ENCODE data around the gene NEBL.

The NEBL gene

DNA sequence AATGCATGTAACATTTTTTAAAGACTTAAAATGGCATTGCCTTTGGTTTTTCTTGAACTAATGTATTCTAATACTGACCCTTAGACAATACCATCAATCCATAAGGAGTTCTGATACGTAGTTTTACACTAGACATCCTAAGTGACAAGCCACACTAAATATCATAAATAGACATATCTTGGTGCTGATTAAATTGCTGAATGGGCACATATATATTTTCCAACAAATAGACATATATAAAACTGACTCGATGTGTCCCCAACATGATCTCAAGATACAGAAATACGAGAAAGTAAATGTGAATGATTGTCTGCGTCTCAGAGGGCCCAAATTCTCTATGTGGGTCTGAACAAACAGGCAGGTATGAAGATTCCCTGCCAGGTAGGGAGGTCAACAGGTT is 99.8 kb downstream of the NEBL start:
- TF ChIP-seq, protein P1, sequence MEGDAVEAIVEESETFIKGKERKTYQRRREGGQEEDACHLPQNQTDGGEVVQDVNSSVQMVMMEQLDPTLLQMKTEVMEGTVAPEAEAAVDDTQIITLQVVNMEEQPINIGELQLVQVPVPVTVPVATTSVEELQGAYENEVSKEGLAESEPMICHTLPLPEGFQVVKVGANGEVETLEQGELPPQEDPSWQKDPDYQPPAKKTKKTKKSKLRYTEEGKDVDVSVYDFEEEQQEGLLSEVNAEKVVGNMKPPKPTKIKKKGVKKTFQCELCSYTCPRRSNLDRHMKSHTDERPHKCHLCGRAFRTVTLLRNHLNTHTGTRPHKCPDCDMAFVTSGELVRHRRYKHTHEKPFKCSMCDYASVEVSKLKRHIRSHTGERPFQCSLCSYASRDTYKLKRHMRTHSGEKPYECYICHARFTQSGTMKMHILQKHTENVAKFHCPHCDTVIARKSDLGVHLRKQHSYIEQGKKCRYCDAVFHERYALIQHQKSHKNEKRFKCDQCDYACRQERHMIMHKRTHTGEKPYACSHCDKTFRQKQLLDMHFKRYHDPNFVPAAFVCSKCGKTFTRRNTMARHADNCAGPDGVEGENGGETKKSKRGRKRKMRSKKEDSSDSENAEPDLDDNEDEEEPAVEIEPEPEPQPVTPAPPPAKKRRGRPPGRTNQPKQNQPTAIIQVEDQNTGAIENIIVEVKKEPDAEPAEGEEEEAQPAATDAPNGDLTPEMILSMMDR (IDR thresholded peaks at IDR 0.05; ENCODE audit: extremely low read depth, missing control alignments): no peak
- DNase-seq (ENCODE audit: low spot score): no peak

DNA sequence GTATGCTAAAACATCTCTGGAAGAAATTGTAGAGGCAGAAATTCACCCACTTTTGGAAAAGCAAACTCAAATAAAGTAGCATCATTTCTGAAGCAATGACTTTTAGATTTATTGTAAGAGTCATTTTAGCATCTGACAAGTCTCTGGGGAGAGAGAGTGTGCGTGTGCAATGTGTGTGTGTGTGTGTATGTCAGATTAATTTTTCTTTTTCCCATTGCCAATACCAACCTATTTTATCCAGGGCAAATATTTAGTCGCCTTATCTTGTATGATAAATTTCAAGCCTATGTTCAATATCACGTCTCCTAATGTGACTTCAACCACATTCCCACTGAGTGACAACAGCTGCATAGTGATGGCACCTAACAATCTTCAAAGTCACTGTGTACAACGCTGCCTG is 101.7 kb downstream of the NEBL start:
- TF ChIP-seq, protein P1 (IDR thresholded peaks at IDR 0.05; ENCODE audit: extremely low read depth, missing control alignments): no peak
- no peak for DNase-seq (ENCODE audit: low spot score)

DNA sequence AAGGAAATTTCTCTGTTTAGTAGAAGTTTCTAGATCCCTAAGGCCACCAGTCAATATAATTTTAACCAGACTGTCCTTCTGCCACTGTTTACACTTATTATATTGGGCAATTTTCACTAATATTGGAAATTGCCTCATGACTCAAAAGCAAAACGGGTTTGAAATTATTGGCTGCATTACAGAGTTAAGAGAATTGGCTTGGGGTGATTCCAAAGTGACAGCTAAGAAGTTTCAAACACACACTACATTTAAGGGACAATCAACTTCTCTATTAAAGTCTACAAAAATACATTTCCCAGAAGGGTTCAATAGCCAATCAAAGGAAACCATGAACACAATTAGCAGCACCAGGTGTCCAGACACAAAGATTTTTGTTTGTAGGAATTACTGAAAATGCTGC is 111.9 kb downstream of the NEBL start:
- DNase-seq (ENCODE audit: low spot score): no peak
- TF ChIP-seq, protein P1 (IDR thresholded peaks at IDR 0.05; ENCODE audit: extremely low read depth, missing control alignments): no peak

DNA sequence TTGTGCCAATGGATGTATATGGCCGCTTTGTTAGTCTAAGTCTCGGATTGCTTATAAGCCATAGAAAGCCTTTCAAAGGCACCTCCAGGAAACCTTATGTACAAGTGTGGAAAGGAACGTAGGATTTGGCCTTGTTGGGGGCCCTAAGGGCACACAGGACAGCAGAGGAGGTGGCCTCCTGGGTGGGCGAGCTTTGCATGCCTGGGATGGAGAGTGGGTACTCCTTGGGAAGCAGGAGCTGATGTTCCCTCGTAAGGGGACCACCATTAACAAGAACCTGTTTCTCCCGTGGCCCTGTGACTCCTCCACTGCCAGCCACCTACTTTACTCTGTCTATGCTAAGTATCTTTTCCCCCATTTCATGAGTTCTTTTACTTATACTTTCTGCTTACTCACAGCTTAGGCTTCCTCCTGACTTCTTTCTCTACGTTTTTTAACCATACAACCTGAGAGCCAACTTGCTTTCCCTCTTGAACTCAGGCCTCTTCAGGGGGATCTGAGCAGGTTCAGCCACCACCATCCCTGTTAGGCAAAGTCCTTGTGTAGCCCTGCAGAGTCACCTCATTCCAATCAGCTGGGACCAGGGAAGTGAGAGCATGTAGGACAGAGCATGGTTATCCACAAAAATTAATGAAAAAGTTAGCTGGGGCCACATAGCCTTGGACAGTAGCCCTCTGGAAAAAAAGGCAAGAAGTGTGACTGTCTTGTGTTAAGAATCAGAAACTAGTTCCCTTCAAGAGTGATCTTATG is 118.9 kb downstream of the NEBL start:
- TF ChIP-seq, protein P1 (IDR thresholded peaks at IDR 0.05; ENCODE audit: extremely low read depth, missing control alignments): no peak
- no peak for DNase-seq (ENCODE audit: low spot score)

DNA sequence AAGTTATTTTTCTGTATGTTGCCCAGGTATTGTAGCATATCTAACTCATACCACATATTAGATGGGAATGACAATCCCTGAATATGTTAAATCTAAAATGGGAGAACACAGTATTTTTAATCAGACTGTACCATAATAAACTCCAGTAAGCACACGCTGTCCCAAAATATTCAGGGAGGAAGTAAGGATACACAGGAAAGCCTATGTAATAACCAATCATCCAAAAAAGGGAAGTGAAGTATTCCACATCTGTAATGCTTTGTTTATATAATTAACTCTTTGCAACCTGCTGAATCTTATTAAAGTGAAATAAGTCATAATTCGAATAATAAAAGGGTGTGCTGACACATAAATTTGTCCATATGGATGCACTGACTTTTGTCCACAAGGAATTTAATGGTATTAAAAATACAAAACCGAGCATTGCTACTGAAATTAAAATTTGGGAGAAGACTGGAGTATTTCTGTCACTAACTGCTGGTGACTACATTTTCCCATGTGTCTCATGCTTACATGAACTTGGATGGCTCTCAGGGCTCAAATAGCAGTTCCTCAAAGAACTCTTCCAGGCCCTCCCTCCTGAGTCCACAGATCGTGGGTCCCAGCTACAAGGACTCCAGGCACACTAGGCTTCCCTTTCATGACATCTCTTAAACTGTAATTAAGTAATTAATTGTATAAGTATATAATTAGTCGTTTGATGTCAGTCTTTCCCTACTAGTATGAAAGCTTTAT is 120.6 kb downstream of the NEBL start:
- TF ChIP-seq, protein P1 (IDR thresholded peaks at IDR 0.05; ENCODE audit: extremely low read depth, missing control alignments): no peak
- DNase-seq (ENCODE audit: low spot score): no peak

DNA sequence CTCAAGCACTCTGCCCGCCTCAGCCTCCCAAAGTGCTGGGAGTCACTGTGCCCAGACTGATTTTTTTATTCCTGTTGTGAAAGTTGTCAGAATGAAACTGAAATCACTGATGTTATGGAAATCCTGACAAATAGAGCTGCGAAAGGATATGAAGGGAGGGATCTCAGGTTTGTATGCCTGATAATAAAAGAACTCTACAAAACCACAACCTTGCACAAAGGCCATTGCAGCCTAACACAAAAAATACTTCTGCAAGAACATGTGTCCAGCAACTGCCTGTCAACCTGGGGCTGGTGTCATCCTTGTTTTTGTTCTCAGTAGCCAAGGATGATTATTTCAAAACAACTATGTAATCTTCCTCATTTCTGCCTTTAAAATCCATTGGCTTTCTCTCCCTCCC is 126.1 kb downstream of the NEBL start:
- TF ChIP-seq, protein P1 (IDR thresholded peaks at IDR 0.05; ENCODE audit: extremely low read depth, missing control alignments): no peak
- no peak for DNase-seq (ENCODE audit: low spot score)

DNA sequence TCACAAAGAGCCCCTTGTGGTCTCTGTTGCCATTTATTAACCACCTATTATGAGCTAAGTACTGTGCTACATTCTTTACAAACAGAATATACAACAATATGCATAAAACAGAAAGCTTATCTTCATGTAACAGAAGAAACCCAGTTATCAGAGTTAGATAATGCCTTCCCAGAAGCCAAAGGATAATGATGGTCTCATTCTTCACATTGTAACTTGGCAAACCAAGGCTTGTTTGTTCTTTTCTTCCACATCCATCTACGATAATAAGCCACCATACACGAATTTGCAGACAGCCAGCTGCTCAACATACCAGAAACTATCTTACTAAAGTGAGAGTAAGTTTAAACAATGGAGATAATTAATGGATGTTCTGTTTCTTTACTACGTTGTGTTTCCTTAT is 127.6 kb downstream of the NEBL start:
- no peak for DNase-seq (ENCODE audit: low spot score)
- TF ChIP-seq, protein P1 (IDR thresholded peaks at IDR 0.05; ENCODE audit: extremely low read depth, missing control alignments): no peak

Measured in GM20000 (cell line).